PFSK-1 (cell line): ENCODE results near the gene ZNF320.

Experiments
- FOXP2 ChIP-seq: optimal IDR thresholded peaks from 2 replicates; pipeline ENCODE3; 2011; ENCODE audit warnings: borderline replicate concordance, control low read depth, inconsistent platforms; ENCODE audit not compliant: insufficient read depth; ENCODE audit errors: extremely low read length, extremely low read depth
- POLR2AphosphoS5 ChIP-seq: IDR thresholded peaks from 2 replicates; pipeline ENCODE4 v1.6.1; 2012; ENCODE audit warnings: low read depth, mild to moderate bottlenecking, control low read depth, low read length, moderate library complexity
- SIN3A ChIP-seq: IDR thresholded peaks from 2 replicates; pipeline ENCODE4 v1.6.1; 2012; ENCODE audit warnings: mild to moderate bottlenecking, low read length, moderate library complexity, borderline replicate concordance; ENCODE audit not compliant: insufficient read depth
- TAF1 ChIP-seq: IDR thresholded peaks from 2 replicates; pipeline ENCODE4 v1.6.1; 2012; ENCODE audit warnings: low read length, control low read depth, borderline replicate concordance; ENCODE audit not compliant: insufficient read depth
- TF ChIP-seq, protein P1 (sequence below), 2 experiments: IDR thresholded peaks; 2 replicates each; pipeline versions ENCODE4 v1.6.1 to v1.8.0; 2011 to 2012; ENCODE audit warnings: low read depth in 2 of 2, low read length in 2 of 2, control low read depth in 1 of 2, inconsistent platforms in 1 of 2, mild to moderate bottlenecking in 1 of 2, moderate library complexity in 1 of 2; ENCODE audit not compliant: insufficient read depth in 1 of 2

ZNF320 gene

DNA sequence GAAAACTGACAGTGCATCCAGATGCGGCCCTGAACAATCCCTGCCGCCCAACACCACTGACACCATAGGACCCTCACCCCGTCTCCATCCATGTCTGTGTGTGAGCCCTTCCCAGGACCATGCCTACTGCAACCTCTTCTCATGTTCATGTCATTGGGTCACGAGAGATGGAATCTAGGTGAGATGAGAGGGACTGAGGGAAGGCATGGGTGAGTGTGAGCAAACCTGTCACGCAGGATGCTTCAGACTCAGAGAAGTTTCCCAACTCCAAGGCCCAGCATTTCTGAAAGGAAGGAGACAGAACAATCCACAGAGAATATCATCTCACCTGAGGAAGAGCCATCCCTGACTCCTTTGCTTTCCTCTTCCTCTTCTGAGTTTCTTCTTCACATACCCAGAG, 20.1 kb upstream of the ZNF320 start:
- TF ChIP-seq, protein P1, sequence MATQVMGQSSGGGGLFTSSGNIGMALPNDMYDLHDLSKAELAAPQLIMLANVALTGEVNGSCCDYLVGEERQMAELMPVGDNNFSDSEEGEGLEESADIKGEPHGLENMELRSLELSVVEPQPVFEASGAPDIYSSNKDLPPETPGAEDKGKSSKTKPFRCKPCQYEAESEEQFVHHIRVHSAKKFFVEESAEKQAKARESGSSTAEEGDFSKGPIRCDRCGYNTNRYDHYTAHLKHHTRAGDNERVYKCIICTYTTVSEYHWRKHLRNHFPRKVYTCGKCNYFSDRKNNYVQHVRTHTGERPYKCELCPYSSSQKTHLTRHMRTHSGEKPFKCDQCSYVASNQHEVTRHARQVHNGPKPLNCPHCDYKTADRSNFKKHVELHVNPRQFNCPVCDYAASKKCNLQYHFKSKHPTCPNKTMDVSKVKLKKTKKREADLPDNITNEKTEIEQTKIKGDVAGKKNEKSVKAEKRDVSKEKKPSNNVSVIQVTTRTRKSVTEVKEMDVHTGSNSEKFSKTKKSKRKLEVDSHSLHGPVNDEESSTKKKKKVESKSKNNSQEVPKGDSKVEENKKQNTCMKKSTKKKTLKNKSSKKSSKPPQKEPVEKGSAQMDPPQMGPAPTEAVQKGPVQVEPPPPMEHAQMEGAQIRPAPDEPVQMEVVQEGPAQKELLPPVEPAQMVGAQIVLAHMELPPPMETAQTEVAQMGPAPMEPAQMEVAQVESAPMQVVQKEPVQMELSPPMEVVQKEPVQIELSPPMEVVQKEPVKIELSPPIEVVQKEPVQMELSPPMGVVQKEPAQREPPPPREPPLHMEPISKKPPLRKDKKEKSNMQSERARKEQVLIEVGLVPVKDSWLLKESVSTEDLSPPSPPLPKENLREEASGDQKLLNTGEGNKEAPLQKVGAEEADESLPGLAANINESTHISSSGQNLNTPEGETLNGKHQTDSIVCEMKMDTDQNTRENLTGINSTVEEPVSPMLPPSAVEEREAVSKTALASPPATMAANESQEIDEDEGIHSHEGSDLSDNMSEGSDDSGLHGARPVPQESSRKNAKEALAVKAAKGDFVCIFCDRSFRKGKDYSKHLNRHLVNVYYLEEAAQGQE (IDR thresholded peaks at IDR 0.05; ENCODE audit: insufficient read depth in 1 of 2, low read depth in 2 of 2, low read length in 2 of 2): no peak
- TF ChIP-seq SIN3A (no peak), FOXP2 (no peak), POLR2AphosphoS5 (no peak), TAF1 (no peak)

GRCh38 chr19:52910648-52911047, 13.2 kb upstream of the ZNF320 start:
- TF ChIP-seq, protein P1 (IDR thresholded peaks at IDR 0.05; ENCODE audit: insufficient read depth in 1 of 2, low read depth in 2 of 2, low read length in 2 of 2): no peak
- TF ChIP-seq FOXP2: no peak
- TF ChIP-seq TAF1: no peak
- TF ChIP-seq POLR2AphosphoS5: no peak
- no peak for TF ChIP-seq SIN3A

DNA sequence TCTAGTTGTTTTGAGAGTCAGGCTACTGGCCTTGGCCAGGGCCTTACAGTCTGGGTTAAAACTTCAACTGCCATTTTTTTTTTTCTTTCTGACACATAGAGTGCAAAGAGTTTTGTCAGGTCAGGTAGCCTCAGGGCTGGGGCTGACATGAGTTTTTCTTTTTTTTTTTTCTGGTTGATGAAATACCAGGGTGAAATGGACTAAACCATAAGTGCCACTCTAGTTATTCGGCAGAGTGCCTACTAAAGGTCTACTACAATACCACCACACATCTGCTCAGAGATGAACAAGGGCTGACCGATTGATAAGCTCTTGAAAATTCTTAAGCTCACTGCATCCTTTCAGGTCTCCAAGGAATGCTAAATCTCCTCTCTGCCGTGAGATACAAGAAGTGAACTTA, 4.4 kb upstream of the ZNF320 start:
- TF ChIP-seq TAF1 (no peak), POLR2AphosphoS5 (no peak), SIN3A (no peak), FOXP2 (no peak)
- TF ChIP-seq, protein P1 (IDR thresholded peaks at IDR 0.05; ENCODE audit: insufficient read depth in 1 of 2, low read depth in 2 of 2, low read length in 2 of 2): no peak

- TF ChIP-seq, protein P1 (IDR thresholded peaks at IDR 0.05; ENCODE audit: insufficient read depth in 1 of 2, low read depth in 2 of 2, low read length in 2 of 2): no peak
- TF ChIP-seq SIN3A (no peak), FOXP2 (no peak), TAF1 (no peak), POLR2AphosphoS5 (no peak)
These were observed 666 bp upstream of the ZNF320 start for GRCh38 chr19:52898101-52898500.

DNA sequence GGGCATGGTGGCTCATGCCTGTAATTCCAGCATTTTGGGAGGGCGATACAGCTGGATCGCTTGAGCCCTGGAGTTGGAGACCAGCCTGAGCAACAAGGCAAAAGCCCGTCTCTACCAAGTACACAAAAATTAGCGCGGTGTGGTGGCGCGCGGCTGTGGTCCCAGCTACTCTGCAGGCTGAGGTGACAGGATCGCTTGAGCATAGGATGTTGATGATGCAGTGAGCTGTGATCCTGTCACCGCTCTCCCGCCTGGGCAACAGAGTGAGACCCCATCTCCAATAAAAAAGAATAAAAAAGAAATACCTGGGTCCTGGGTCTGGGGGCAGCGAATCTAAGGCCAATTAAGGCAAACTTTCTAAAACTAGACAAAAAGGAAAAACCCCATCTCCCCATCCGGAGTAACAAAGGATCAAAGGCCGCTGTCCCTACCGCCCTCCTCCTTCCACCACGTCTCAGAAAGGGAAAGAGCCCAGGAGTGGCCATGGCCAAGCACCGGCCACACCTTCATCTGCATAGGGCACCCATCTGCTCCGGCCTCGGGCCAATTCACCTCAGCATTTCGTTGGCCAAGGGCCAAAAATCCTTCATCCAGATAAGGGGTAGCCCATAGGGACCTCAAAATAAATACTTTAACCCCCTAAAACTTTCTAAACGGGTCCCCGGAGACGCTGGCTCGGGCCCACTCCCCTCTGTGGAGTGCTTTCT, 851 bp downstream of the ZNF320 start:
- TF ChIP-seq POLR2AphosphoS5 (no peak), TAF1 (no peak), FOXP2 (no peak)
